Measurements from ENCODE around the gene NRBF2.
A peak's percentile ranks its signal among the peaks of the same experiment; 100 is the strongest.
"Not testable (repeated sequence)": the region's sequence is repeated elsewhere in the genome, so short reads cannot be mapped to it uniquely, and the experiment has no call there.

The NRBF2 gene

GRCh38 chr10:63133056-63133820 lies at the start of gene NRBF2:
TSS of gene NRBF2 (plus strand) at chr10:63133328. CDS start at chr10:63133471, 143 bp downstream.
- peak; percentile 98 for DNase-seq

DNA sequence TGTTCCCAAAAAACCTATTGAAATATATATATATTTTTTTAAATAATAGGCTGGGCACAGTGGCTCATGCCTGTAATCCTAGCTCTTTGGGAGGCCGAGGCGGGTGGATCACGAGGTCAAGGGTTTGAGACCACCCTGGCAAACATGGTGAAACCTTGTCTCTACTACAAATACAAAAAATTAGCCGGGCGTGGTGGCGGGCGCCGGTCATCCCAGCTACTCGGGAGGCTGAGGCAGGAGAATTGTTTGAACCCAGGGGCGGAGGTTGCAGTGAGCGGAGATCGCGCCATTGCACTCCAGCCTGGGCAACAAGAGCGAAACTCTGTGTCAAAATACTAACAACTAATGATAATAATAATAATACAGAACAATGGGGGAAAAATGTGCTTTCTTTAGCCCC lies 49.7 kb upstream of the NRBF2 start:
- DNase-seq = not testable (repeated sequence)

DNA sequence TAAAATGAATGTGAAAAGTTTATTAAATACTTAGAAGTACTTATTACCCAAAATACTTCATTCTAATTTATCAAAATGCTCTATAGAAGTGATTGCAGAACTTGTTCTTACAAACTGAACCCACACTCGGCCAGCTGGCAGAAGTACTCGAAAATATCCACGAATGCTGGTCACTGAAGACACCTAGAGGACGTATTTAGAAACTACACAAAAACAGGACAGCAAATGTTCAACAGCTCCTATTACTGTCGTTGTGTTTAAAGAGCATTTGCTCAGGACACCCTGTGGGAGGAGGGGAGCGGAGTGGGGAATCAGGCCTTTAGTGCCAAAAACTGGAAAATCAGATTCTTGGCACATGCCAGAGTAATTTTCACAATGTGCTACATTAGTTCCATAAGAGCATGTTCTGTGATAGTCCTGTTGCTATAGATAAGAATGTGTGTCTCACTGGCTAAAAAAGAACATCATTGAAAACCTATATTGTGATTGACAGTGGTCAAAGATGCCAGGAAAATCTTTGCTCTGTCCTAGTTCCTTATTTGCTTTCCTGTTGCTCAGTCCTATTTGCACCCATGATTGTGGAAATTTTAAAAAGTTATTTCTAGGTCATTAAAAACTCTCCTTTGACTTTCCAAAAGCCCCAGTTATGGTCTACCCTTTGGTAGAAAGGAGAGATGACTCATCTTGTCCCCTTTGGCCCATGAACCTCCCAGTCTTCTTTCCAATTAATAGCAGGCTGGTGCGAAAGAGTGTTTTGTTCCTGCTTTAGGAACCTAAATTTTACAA lies 49.0 kb upstream of the NRBF2 start:
- DNase-seq = peak; percentile 63

- no peak for DNase-seq
Observed at GRCh38 chr10:63084690-63085382, 48.3 kb upstream of the NRBF2 start.

GRCh38 chr10:63093227-63093626 lies 39.9 kb upstream of the NRBF2 start:
- DNase-seq = no peak

DNA sequence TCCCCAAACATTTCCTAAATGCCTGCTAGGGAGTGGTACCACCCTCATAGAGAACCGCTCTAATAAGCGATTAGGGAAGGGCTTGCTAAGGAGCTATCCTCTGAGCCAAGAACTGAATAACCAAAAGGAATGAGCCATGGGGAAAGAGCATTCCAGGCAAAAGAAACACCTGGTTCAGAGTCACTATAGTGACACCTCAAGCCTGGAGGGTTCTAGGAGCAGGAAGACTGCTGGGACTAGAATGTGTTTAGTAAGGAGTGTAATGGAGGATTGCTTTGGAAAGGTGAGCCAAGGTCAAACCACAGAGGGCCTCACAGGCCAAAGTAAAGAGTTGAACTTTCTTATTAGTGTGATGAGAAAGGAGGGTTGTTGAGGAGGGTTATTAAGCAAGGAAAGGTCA lies 38.7 kb upstream of the NRBF2 start:
- DNase-seq = no peak

DNA sequence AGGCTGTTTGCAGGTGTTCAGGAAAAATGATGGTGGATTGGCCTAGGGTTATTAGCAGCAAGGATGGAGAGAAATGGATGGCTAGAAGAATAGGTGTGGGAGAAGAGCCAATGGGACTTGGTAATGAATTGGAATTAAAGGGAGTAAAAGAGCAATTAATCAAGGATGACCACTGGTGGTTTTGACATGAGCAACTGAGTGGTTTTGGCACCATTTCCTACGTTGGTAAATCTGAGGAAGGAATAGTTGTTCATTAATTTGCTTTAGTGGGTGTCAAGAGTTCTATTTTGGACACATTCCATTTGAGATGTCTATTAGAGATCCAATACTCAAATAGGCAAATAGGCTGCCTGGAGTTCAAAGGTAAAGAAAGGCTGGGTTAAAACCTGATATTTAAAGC lies 38.2 kb upstream of the NRBF2 start:
- no peak for DNase-seq

GRCh38 chr10:63099734-63100133 lies 33.4 kb upstream of the NRBF2 start:
- no peak for DNase-seq

DNA sequence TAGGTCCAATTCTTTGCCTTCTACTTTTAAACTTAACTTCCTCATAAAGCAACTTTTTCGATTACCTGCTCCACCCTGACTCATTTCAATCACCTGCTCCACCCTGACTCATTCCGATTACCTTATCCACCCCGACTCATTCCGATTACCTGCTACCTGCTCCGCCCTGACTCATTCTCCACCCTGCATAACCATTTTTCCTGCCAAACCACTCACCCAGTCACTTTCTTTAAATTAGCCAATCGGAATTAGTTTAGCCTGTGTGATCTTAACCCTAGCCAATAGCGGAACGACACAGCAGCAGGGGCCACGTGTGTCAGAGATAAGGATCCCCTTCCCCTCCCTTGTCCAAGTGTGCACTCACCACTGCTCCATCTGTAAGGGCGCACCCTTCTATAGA lies 32.0 kb upstream of the NRBF2 start:
- DNase-seq = not testable (repeated sequence)

DNA sequence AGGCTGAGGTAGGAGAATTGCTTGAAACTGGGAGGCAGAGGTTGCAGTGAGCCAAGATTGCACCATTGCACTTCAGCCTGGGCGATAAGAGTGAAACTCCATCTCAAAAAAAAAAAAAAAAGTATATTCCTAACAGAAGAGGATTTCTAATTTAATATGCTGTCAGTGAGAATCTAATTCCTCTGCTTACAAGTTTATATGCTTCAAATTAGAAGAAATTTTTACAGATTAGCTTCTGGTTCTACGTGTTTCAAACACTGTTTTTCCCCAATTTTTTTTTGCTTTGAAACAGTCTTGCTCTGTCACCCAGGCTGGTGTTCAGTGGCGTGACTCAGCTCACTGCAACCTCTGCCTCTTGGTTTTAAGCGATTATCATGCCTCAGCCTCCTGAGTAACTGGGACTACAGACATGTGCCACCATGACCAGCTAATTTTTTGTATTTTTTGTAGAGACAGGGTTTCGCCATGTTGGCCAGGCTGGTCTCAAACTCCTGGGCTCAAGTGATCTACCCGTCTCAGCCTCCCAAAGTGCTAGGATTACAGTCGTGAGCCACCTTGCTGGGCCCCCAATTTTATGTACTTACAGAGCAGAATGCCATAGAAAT lies 30.7 kb upstream of the NRBF2 start:
- not testable (repeated sequence) for DNase-seq

DNA sequence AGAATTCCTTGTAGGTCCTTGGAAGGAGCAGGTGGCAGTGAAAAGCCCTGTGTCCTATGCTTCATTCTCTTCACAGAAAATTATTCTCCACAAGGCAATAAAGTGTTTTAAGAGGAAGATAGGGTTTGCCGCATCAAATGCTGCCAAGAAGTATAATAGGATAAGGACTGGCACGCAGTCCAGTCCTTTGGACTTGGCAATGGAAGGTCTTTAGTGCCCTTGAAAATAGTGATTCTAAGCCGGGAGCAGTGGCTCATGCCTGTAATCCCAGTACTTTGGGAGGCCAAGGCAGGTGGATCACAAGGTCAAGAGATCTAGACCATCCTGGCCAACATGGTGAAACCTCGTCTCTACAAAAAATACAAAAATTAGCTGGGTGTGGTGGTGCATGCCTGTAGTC lies 29.9 kb upstream of the NRBF2 start:
- not testable (repeated sequence) for DNase-seq

DNA sequence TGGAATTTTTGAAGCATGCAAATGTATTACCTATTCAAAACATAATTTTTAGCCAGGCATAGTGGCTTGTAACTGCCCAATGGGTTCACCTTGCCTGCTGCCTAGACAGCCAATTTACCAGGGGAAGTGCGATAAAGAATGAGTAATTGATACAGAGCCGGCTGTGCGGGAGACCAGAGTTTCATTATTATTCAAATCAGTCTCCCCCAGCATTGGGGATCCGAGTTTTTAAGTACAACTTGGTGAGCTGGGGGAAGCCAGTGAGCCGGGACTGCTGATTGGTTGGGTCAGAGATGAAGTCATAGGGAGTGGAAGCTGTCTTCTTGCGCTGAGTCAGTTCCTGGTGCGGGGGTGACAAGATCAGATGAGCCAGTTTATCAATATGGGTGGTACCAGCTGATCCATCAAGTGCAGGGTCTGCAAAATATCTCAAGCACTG lies 29.1 kb upstream of the NRBF2 start:
- DNase-seq = no peak

DNA sequence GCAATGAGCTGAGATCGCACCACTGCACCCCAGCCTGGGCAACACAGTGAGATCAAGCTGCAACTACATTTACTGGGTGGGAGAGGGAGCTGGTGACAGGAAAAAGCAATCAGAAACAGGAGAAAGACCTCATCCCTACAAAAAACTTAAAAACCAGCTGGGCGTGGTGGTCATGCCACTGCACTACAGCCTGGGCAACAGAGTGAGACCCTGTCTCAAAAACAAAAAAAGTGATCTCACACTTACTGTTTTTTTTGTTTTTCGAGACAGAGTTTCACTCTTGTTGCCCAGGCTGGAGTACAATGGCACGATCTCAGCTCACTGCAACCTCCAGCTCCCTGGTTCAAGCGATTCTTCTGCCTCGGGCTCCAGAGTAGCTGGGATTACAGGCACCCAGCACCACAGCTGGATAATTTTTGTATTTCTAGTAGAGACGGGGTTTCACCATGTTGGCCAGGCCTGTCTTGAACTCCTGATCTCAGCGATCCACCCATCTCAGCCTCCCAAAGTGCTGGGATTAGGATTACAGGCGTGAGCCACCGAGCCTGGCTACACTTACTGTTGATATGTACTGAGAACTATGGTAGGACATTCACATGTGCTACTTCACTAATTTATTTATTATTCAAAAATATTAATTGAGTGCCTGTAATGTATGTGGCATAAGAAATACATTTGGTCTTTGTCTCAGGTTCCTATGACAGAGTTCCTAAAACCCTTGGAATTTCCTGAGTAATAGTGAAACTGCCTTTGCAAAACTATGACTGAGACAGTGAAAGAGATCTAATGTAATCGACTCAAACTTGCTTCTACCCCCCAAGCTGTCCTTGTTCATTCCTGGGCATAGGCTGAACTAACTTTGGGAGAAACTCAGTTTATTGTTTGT lies 27.7 kb upstream of the NRBF2 start:
- no peak for DNase-seq

- DNase-seq = no peak
Observed at GRCh38 chr10:63106111-63106755, 26.9 kb upstream of the NRBF2 start.

DNA sequence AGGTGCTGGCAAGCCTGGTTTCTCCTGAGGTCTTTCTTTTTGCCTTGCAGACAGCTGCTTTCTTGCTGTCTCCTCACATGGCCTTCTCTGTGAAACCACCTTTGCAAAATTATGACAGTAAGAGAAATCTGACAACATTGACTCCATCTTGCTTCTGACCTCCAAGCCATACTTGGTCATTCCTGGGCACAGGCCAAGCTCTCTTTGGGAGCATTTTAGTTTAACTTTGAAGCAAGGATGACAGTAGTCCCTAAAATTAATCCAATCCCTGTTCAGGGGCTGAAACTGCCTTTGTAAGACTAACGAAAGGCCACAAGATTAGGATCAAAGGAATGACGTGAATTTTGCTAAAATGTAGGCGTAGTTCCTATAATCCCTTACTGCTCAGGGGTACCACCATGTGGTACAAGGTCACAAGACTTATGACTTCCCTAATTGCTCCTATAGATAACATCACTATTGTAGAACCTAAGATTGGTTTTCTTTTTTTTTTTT lies 25.1 kb upstream of the NRBF2 start:
- DNase-seq = no peak

- no peak for DNase-seq
Observed at GRCh38 chr10:63110940-63111339, 22.2 kb upstream of the NRBF2 start.

DNA sequence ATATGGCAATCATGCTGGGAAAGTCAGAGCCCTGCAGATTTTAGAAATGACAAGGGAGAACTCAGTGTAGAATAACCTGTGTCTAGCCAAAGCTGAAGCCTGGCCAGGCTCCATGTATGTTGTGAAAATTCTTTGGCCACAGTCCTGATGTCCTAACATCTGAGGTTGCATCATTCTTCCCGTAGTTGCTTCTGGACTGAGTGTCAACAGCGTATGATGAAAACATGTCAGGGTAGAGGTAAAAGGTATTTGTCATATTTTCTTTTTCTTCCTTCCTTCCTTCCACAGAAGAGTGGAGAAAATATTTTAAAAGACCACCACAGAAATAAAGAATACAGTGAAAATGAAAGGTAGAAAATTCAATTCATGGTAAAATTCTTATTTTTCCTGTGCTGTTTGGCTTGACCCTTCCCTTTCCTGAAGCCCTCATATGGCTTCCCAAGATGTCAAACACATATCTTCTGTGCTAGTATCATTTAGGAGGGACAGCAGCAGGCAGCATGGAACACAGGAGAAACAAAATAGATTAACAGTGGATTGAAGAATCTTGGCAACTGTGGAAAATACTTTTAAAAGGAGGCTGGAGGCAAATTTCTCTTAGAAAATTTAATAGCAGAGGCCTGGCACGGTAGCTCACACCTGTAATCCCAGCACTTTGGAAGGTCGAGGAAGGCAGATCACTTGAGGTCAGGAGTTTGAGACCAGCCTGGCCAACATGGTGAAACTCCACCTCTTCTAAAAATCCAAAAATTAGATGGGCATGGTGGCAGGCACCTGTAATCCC lies 18.9 kb upstream of the NRBF2 start:
- no peak for DNase-seq

- DNase-seq = no peak
Observed at GRCh38 chr10:63115732-63116383, 17.3 kb upstream of the NRBF2 start.

DNA sequence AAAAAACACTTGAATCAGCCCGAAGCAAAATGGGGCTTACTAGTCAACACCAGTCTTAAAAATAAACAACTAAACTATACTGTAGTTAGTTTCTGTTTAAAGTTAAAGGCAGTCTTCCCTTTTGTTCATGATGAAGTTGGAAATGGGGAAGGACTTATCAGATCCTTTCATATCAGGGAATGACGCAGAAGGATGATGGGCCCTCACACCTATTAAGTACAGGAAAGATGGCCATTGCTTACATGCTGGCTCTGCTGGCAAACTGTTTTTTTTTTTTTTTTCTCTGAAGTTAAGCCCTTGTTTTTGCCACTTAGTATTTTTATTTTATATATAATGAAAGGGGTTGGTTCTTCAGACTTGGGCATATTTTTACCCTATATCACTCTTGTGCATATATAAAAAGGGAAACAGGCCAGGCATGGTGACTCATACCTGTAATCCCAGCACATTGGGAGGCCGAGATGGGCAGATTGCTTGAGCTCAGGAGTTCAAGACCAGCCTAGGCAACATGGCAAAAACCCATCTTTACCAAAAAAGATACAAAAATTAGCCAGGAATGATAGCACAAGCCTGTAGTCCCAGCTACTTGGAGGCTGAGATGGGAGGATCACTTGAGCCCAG lies 16.6 kb upstream of the NRBF2 start:
- DNase-seq = no peak

DNA sequence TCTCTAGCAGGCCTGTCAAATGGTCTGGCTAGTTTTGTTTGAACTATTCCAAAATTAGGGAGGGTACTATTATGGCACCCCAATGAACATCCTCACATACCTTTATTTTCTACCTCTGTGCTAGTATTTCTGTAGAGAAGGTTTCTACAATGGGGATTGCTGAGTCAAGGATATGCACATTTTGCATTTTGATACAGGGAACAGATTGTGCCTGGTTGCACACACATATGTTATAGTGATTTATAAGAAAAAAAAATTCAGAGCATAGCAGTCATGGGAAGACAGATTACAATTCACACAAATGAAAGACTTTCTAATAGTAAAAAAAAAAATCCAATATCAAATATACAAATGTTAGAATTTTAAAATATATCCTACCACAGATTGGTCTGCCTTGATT lies 14.1 kb upstream of the NRBF2 start:
- no peak for DNase-seq
